AG09309 (cell line): ENCODE data around the gene FMO3.
A peak's percentile ranks its signal among the peaks of the same experiment; 100 is the strongest.

Experiments used
- DNase-seq: peaks from one replicate; pipeline ENCODE4 v3.0.0-alpha.2; 2010; ENCODE audit warnings: low read depth
- H3K4me3 ChIP-seq: 2 replicates; pipeline ENCODE4 v1.5.1; 2011; ENCODE audit warnings: mild to moderate bottlenecking, low read depth, low read length, moderate library complexity; ENCODE audit not compliant: control insufficient read depth
- TF ChIP-seq, protein P1 (sequence below): IDR thresholded peaks from 2 replicates; pipeline ENCODE4 v1.5.1; 2011; ENCODE audit warnings: mild to moderate bottlenecking, low read depth, low read length, inconsistent platforms; ENCODE audit not compliant: insufficient read depth, control insufficient read depth; ENCODE audit errors: missing control alignments

The FMO3 gene

GRCh38 chr1:171142416-171143385 is 52.0 kb downstream of the FMO3 start:
- peak; percentile 33 for DNase-seq
- H3K4me3 ChIP-seq = no peak overlapping the region
- TF ChIP-seq, protein P1, sequence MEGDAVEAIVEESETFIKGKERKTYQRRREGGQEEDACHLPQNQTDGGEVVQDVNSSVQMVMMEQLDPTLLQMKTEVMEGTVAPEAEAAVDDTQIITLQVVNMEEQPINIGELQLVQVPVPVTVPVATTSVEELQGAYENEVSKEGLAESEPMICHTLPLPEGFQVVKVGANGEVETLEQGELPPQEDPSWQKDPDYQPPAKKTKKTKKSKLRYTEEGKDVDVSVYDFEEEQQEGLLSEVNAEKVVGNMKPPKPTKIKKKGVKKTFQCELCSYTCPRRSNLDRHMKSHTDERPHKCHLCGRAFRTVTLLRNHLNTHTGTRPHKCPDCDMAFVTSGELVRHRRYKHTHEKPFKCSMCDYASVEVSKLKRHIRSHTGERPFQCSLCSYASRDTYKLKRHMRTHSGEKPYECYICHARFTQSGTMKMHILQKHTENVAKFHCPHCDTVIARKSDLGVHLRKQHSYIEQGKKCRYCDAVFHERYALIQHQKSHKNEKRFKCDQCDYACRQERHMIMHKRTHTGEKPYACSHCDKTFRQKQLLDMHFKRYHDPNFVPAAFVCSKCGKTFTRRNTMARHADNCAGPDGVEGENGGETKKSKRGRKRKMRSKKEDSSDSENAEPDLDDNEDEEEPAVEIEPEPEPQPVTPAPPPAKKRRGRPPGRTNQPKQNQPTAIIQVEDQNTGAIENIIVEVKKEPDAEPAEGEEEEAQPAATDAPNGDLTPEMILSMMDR = no peak

- no peak for DNase-seq
- no peak overlapping the region for H3K4me3 ChIP-seq
- TF ChIP-seq, protein P1 = no peak
Observed at GRCh38 chr1:171150156-171150555, 59.5 kb downstream of the FMO3 start.

DNA sequence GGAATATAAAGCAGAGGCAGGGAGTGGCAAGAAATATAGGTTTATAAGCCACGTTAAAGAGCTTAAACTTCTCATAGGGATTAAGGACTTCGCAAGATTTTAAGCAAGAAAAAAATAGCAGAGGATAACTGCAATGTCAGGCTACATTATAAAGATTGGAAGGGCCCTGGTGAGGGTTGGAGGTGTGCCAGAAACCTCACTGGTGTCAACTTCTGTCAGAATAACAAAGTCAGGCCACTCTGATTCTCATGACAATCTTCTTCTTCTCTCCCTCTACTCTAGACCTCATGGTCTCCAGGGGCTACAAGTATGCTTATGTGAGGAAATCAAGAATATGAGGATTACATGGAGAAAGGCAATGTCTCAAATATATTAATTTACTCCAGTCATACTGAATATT is 61.8 kb downstream of the FMO3 start:
- TF ChIP-seq, protein P1 = no peak
- no peak for DNase-seq
- H3K4me3 ChIP-seq = no peak overlapping the region

DNA sequence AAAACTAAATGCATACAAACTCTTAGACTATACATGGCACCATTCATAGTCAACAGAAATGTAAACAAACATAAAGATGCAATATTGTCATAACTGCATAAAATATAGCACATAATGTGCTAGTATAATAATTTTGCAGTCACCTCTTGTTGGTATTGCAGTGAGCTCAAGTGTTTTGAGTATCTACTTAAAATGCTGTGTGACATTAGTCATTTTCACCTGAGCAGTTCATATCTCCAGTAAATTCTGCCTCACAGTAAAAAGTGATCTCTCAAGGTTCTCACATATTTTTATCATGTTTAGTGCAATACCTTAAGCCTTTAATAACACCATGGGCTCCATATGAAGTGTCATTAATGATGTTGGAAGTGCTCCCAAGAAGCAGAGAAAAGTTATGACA is 64.8 kb downstream of the FMO3 start:
- TF ChIP-seq, protein P1 = no peak
- no peak for DNase-seq
- H3K4me3 ChIP-seq = no peak overlapping the region

GRCh38 chr1:171158096-171158495 is 67.4 kb downstream of the FMO3 start:
- TF ChIP-seq, protein P1 = no peak
- DNase-seq = no peak
- no peak overlapping the region for H3K4me3 ChIP-seq

GRCh38 chr1:171158551-171158950 is 67.8 kb downstream of the FMO3 start:
- TF ChIP-seq, protein P1 = no peak
- DNase-seq = no peak
- no peak overlapping the region for H3K4me3 ChIP-seq

GRCh38 chr1:171159148-171159547 is 68.4 kb downstream of the FMO3 start:
- DNase-seq = no peak
- no peak overlapping the region for H3K4me3 ChIP-seq
- TF ChIP-seq, protein P1 = no peak
